ENCODE results near the gene SLC13A4. TPM values are rescaled to one million over a fixed set of nuclear protein-coding genes. Genes with fewer than 3 reads are reported as not detected.
"Not testable (repeated sequence)": the region's sequence is repeated elsewhere in the genome, so short reads cannot be mapped to it uniquely, and the experiment has no call there.

The SLC13A4 gene
- total RNA-seq, 1 donor from 2014 or later = not detected

- intact Hi-C loops (cut with micrococcal nuclease) = no loop called here
Observed at GRCh38 chr7:135748770-135749169, 20.8 kb upstream of the SLC13A4 start, which contains the start of gene FAM180A. TSS of gene FAM180A (minus strand) at chr7:135748813. CDS start at chr7:135748580, 233 bp downstream.

- intact Hi-C loops (cut with micrococcal nuclease) = no loop called here
Observed at GRCh38 chr7:135747366-135747765, 19.4 kb upstream of the SLC13A4 start.

GRCh38 chr7:135745703-135746312 is 17.8 kb upstream of the SLC13A4 start:
- intact Hi-C loops (cut with micrococcal nuclease) = no loop called here

GRCh38 chr7:135744938-135745702 is 17.1 kb upstream of the SLC13A4 start:
- intact Hi-C loops (cut with micrococcal nuclease) = no loop called here

GRCh38 chr7:135743907-135744731 is 16.1 kb upstream of the SLC13A4 start:
- intact Hi-C loops (cut with micrococcal nuclease) = no loop called here

GRCh38 chr7:135742371-135742770 is 14.4 kb upstream of the SLC13A4 start:
- intact Hi-C loops (cut with micrococcal nuclease) = no loop called here

- intact Hi-C loops (cut with micrococcal nuclease) = no loop called here
Observed at GRCh38 chr7:135741905-135742304, 13.9 kb upstream of the SLC13A4 start.

GRCh38 chr7:135740889-135741288 is 12.9 kb upstream of the SLC13A4 start:
- intact Hi-C loops (cut with micrococcal nuclease) = no loop called here

- intact Hi-C loops (cut with micrococcal nuclease) = not testable (repeated sequence)
Observed at GRCh38 chr7:135737306-135737647, 9.3 kb upstream of the SLC13A4 start.

GRCh38 chr7:135736586-135737305 is 8.8 kb upstream of the SLC13A4 start:
- intact Hi-C loops (cut with micrococcal nuclease) = no loop called here

GRCh38 chr7:135734343-135734689 is 6.3 kb upstream of the SLC13A4 start:
- intact Hi-C loops (cut with micrococcal nuclease) = no loop called here

GRCh38 chr7:135733603-135734342 is 5.8 kb upstream of the SLC13A4 start:
- intact Hi-C loops (cut with micrococcal nuclease) = no loop called here

GRCh38 chr7:135731131-135731530 is 3.1 kb upstream of the SLC13A4 start:
- intact Hi-C loops (cut with micrococcal nuclease) = no loop called here

GRCh38 chr7:135729230-135729629 is 1.2 kb upstream of the SLC13A4 start:
- intact Hi-C loops (cut with micrococcal nuclease) = no loop called here

- intact Hi-C loops (cut with micrococcal nuclease) = no loop called here
Observed at GRCh38 chr7:135726911-135727673, 894 bp downstream of the SLC13A4 start.

GRCh38 chr7:135726276-135726788 is 1.7 kb downstream of the SLC13A4 start:
- intact Hi-C loops (cut with micrococcal nuclease) = no loop called here

GRCh38 chr7:135723411-135723810 is 4.6 kb downstream of the SLC13A4 start:
- intact Hi-C loops (cut with micrococcal nuclease) = no loop called here

- intact Hi-C loops (cut with micrococcal nuclease) = no loop called here
Observed at GRCh38 chr7:135721198-135721820, 6.7 kb downstream of the SLC13A4 start.

GRCh38 chr7:135719688-135720087 is 8.3 kb downstream of the SLC13A4 start:
- intact Hi-C loops (cut with micrococcal nuclease) = no loop called here

Data from T-helper 1 cell treated with Interleukin-12 subunit alpha and Interleukin-12 subunit beta and Interleukin-4 antibody, amounts not matched to agents 30 ng/mL and 1 ng/mL, for 36 hours (primary cell).